Glomerular visceral epithelial cell (primary cell): ENCODE results near the gene C6orf163.
"Not testable (repeated sequence)": the region's sequence is repeated elsewhere in the genome, so short reads cannot be mapped to it uniquely, and the experiment has no call there.

Experiments
- DNase-seq: peaks from one replicate; pipeline ENCODE4 v3.0.0-alpha.2; 2016; ENCODE audit errors: extremely low spot score

The C6orf163 gene

DNA sequence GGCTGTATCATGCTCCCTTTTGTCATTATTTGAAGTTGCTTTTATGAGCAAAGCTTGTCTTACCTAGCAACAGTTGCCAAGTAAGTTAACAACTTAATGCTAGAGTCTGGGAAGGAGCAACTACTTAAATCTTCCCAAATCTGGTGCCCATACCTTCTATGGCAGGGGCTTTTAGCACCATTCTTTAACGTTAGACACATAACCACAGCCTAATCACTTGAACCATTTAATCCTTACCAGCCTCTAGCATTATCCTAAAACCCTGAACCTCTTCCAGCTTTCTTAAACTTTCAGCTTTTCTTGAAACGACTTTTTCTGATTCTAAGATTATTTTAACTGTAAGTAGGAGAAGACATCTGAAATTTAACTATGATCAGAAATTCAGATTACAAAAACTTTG, at the start of gene C6orf163:
C6orf163 (plus strand) TSS at position 83 of the 400 bp plus-strand sequence; CDS start at position 370, 287 bp downstream.
- no peak for DNase-seq

GRCh38 chr6:87297119-87297518, 47.5 kb upstream of the C6orf163 start:
- DNase-seq, result no peak

GRCh38 chr6:87301277-87301676, 43.3 kb upstream of the C6orf163 start:
- not testable (repeated sequence) for DNase-seq

GRCh38 chr6:87308970-87309369, 35.6 kb upstream of the C6orf163 start:
- DNase-seq, result peak; percentile 20

GRCh38 chr6:87312860-87313259, 31.8 kb upstream of the C6orf163 start:
- no peak for DNase-seq

GRCh38 chr6:87315071-87315470, 29.5 kb upstream of the C6orf163 start:
- no peak for DNase-seq

DNA sequence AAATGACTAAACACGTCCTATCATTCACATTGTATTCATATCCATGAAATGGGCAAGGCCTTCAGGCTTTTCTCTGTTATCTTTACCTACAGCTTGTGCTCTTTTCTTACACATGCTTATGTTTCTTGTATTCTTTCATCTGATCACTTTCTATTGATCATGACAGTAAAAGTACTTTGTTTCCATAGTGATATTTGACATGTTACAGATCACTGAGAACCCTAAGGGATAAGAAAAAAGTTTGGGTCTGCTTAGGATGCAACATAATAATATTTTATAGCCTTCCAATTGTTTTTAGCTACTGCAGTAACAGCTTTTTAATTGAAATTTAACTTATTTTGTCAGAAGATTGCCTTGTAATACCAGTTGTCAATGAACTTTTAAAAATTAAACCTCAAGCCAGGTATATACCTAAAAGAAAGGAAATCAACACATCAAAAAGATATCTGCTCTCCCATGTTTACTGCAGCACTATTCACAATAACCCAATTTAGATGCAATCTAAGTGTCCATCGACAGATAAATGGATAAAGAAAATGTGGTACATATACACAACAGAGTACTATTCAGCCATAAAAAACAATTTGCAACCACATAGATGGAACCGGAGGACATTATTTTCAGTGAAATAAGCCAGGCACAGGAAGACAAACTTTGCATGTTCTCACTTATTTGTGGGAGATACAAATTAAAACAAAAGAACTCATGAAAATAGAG, 25.2 kb upstream of the C6orf163 start:
- DNase-seq, result no peak

GRCh38 chr6:87322304-87323212, 22.1 kb upstream of the C6orf163 start, which contains the start of gene SMIM8:
SMIM8 (plus strand) TSS chr6:87322588; CDS start chr6:87337032, 14,444 bp downstream.
- DNase-seq, result peak; percentile 86

- DNase-seq, result not testable (repeated sequence)
Measured at GRCh38 chr6:87323880-87324279, 20.7 kb upstream of the C6orf163 start.

- DNase-seq, result no peak
Measured at GRCh38 chr6:87330961-87331360, 13.7 kb upstream of the C6orf163 start.

DNA sequence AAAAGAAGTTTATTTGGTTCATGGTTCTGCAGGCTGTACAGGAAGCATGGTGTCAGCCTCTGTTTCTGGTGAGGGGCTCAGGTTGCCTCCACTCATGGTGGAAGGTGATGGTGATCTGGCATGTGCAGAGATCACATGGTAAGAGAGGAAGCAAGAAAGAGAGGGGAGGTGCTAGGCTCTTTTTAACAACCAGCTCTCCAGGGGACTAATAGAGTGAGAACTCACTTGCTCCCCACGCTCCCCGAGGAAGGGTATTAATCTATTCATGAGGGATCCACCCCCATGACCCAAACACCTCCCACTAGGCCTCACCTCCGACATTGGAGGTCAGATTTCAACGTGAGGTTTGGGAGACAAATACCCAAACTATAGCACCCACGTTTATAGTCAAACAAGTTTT, 11.6 kb upstream of the C6orf163 start:
- no peak for DNase-seq

DNA sequence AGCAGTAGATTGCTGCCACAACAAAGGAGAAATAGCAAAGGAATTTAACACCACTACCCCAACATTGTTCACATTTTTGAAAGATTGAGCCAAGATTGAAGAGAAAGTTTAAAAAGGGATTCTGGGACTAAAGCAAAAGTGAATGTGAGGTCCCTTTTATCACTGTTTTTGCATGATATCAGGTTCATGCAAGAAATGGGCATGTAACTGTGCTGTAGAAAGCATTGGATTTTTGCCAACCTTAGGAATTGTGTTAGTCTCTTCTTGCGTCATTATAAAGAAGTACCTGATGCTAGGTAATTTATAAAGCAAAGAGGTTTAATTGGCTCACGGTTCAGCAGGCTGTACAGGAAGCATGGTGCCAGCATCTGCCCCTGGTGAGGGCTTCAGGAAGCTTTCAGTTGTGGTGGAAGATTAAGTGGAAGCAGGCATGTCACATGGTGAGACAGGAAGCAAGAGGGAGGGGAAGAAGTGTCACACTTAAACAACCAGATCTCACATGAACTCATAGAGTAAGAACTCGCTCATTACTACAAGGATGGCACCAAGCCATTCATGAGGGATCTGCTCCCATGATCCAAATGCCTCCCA, 10.9 kb upstream of the C6orf163 start:
- no peak for DNase-seq

DNA sequence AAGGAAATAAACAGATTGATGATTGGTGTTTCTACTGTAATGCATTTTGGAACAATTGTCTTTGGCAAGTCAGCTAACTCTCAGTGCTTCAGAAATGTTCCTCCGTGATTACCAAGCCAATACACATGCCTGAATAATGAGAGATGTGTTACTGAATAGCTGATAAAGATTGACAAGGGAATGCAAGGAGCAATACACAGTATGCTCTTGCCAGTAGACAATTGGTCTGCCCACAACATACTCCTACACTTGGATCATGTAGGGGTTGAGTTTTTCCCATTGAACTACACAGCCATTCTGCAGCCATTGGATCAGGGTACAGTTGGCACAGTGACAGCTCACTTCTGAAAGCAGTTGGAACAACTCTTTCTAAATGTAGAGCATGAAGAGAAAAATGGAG, 9.9 kb upstream of the C6orf163 start:
- no peak for DNase-seq

DNA sequence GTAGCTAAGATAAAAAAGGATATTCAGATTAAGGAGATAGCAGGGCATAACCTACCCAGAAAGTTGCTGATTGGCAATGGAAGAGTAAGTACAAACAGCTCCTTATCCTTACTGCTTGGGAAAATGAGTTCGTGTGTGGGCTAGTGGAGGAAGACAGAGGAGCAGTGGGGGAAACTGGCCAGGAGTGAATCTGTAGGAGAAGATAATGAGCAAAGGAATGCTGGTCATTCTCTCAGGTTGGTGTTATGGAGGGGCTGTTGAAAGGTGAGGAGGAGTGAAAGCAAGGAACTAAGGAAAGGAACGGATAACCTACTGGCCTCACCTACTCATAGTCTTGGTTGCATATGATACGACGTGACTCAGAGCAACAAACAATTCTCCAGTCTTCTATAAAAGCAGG, 8.2 kb upstream of the C6orf163 start:
- no peak for DNase-seq

DNA sequence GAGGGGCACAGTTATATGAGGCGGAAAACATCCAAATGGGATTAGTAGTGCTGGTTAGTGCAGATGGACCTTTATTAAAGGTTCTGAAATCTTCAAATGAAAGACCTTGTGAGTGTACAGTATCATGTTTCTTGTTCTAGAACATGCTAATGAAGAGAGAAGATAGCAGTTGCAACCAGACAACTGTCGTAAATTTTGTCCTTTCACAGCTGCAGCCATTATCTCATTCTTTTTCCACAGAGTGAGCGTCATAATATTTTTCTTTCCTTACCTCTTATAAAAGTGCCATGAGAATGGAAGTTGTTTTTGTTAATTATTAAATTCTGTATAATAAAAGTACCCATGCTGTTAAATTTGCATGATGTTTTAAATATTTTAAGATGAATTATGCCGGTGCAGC, 4.4 kb upstream of the C6orf163 start:
- no peak for DNase-seq

DNA sequence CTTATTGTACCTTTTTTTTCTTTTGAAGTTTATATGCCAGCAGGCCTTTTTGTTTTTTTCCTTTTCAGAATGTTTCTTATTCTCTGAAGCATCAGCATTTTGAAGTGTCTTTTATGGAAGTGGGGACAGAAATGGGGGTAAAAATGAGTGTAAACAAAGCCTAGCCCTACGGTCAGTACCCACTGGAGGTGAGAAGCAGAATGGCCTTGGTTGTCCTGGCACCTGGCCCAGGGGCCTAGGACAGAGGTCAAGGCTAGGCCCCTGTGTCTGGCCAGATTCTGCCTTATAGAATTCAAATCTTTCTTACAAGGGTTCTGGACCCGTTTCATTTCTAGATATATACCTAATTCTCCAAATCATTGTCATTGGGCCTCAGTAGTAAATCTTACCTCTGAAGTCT, 3.5 kb upstream of the C6orf163 start:
- DNase-seq, result no peak

- no peak for DNase-seq
Measured at GRCh38 chr6:87341899-87342298, 2.7 kb upstream of the C6orf163 start.

DNA sequence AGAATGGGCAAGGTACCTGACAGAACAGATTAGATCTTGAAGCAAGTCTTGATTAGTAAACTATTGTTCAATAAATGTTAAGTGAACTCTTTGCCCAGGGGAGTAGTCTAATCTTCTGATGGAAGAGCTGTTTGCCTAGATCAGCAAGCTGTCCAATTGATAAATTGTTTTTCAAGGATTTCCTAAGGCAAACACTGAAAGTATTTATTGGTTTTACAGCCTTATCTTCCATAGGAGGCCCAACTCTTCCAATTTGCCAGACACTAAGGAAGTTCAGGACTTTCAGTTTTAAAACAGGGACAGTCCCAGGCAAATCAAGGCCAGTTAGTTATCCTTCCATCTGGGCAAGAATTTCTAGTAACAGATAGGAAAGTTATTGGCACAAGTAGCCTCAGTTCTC, 1.8 kb upstream of the C6orf163 start:
- DNase-seq, result no peak

GRCh38 chr6:87346700-87347099, 2.1 kb downstream of the C6orf163 start:
- DNase-seq, result no peak

DNA sequence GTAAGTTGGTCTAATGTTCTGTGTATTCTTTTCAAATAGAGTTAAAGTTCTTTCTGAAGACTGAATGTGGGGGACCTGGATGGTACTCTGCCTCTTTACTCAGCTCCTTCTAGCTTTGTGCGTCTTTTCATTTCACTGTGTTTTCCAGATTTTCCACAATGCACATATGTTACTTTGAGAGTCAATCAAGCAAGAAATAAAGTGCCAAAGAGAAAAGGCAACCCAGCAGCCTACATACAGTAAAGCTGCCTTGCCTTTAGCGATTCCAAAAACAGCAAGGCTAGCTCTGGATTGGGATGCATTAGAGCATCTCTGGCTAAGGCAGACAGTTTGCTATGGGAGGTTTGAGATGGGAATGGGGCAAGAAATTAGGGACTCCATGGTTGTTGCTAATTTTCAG, 5.3 kb downstream of the C6orf163 start:
- DNase-seq, result no peak

DNA sequence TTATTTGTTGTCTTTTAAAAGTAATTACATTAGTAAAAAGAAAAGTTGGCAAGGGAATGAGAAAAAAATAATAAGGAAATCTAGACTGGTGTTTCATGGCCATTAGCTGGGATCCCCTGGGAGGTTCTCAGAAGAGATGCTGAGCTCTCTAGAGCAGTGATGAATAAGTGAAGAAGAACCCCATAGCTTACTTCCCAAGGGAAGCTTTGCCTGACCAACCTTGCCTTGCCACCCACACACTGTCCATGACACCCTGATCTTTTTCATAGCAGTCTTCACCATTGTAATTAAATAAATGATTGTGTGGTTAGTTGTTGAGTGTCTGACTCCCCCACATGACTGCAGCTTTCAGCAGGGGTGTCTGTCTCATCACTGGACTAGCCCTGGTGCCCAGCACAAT, 5.9 kb downstream of the C6orf163 start:
- DNase-seq, result no peak

DNA sequence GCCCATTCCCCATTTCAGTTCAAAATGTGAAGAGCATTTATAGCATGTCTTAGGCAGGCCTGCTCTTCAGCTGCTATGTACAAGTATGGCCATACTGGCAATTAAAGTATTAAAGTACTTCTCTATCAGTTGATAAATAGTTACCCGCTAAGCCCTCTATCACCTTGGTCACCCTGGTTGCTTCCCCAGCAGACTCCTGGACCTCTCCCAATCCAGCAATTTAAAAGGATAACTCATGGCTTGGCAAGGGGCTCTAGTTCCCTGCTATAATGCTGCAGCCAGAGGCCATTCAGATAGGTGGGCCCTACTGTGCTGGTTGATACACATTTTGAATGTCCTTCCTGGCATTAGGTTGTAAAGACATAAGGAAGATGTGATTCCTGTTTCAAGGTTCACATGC, 7.0 kb downstream of the C6orf163 start:
- DNase-seq, result no peak

GRCh38 chr6:87356181-87356580, 11.6 kb downstream of the C6orf163 start:
- no peak for DNase-seq
